T-helper 17 cell (primary cell): Measurements from ENCODE around the gene MID1IP1. TPM values are rescaled to one million over a fixed set of nuclear protein-coding genes. Genes with fewer than 3 reads are reported as not detected.
A peak's percentile ranks its signal among the peaks of the same experiment; 100 is the strongest.

Experiments used
- ATAC-seq: fragments of 150-1000 bp; cut with Tn5 transposase; 2 replicates; pipeline ENCODE4 v1.10.0; 2021; ENCODE audit warnings: mild to moderate bottlenecking, moderate library complexity
- DNase-seq, 3 donors: peaks; one replicate each; pipeline versions ENCODE4 v3.0.0 to v3.0.0-alpha.2; 2020 to 2021
- H3K9me3 ChIP-seq: one replicate; pipeline ENCODE4 v1.7.0; 2013; ENCODE audit warnings: low read length, mild to moderate bottlenecking; ENCODE audit not compliant: control insufficient read depth, poor library complexity, severe bottlenecking
- H3K27ac Mint-ChIP-seq: one replicate; pipeline ENCODE4 v1.8.0; 2022; ENCODE audit warnings: mild to moderate bottlenecking, moderate library complexity, mixed read lengths
- H3K27me3 Mint-ChIP-seq: one replicate; pipeline ENCODE4 v1.8.0; 2022; ENCODE audit warnings: mixed read lengths
- H3K36me3 Mint-ChIP-seq: one replicate; pipeline ENCODE4 v1.8.0; 2022; ENCODE audit warnings: low read depth, mixed read lengths
- H3K4me1 Mint-ChIP-seq: one replicate; pipeline ENCODE4 v1.8.0; 2022; ENCODE audit warnings: mild to moderate bottlenecking, mixed read lengths
- H3K4me3 Mint-ChIP-seq: one replicate; pipeline ENCODE4 v1.8.0; 2022; ENCODE audit warnings: mild to moderate bottlenecking, moderate library complexity, mixed read lengths
- total RNA-seq, 4 donors: library from RNA in 2 of 4; stranded (reverse) in 2 of 4; gene quantifications; one replicate each; pipeline ENCODE4 v1.2.3 and lab custom pipeline; 2022 to 2026

MID1IP1 gene, protein sequence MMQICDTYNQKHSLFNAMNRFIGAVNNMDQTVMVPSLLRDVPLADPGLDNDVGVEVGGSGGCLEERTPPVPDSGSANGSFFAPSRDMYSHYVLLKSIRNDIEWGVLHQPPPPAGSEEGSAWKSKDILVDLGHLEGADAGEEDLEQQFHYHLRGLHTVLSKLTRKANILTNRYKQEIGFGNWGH
- total RNA-seq (10 to 100 TPM; 33.0 to 43.5 TPM), total RNA-seq (lab: John Stamatoyannopoulos, UW) (43.0 to 106 reads per million in 2 donors)

DNA sequence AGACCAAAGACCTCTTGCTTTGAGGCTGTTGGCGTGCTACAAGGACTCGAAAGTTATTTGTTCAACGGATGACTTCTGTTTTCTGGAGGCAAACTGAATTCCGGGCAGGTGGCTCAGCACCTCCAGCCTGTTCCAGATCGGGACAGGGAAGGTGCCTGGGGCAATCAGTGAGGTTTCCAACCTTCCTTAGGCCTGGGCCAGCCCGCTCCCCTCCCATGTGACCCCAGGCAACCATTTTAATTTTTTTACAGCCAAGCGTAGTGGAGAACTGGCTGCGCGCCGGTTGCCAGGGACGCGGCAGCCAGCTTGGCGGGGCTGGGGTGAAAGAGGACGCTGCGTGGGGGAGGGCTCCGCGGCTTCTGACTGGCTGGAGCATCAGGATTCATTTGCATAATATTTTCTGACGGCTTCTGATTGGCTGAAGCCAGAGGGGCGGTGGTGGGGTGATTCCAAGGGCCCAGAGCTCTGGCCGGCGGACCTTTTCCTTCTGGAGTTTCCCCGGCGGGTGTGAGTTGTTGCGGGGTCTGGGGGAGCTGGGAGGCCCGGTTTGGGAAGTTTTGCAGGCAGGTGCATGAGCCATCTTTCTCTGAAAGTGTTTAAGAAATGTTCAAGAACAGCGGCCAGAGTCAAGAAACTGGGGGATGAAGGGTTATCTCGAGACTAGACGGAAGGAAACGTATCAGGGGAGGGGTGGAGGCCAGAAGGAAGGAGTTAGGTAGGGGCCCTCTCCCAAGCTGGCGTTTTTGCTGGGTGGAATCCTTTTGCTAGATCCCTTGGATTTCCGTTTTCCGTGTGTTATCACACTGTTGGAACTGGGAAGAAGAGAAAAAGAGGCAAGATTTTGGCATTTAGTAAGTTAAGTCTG, at the start of gene MID1IP1:
MID1IP1 (plus strand) TSS at position 479 of the 865 bp plus-strand sequence. CDS start 3,488 bp downstream, outside the sequence.
- H3K4me3 Mint-ChIP-seq: peak within 1 kb of the TSS; percentile 93
- peak; percentile 53 to 67 (median 64) for DNase-seq
- peak within 1 kb of the TSS; percentile 98 for H3K27ac Mint-ChIP-seq

DNA sequence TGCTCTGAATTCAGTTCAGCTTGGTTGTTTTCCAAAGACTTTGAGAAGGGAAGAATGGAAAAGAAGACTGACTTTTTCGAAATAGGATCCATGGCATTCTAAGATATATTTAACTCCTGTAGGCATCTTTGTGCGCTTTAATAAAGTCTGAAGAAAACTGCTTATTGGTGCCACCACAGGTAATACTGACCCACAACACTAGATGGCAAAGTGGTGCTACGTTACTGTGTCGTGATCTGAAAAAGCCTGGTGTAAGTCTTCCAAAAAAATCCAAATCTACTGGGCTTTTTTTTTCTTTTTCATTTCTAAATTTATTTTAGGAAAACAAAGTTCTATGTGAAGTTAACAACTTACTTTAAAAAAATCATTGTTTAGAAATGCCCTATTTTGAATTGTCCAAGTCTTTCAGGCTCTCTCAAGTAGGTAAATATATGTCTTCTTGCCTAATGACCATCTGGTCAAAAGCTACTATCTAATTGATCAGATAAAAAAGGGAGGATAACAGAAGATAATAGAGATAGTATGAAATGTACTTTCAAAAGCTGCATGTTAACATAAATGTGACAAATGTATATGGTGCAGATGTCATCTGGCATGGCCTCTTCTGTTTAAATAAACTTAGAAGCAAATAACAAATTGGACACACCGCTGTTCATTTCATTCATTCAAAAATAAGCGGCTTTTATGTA, 47.0 kb upstream of the MID1IP1 start:
- peaks cover 4% of the 10 kb centered on the region for H3K4me1 Mint-ChIP-seq
- H3K27me3 Mint-ChIP-seq: no peaks in the 10 kb centered on the region
- ATAC-seq (peak; percentile 51), DNase-seq (peak in 1 of 3 donors; percentile 14)
- H3K4me3 Mint-ChIP-seq: no peak overlapping the region
- H3K9me3 ChIP-seq: no peaks in the 10 kb centered on the region
- no peak overlapping the region for H3K27ac Mint-ChIP-seq
- peaks cover 5% of the 10 kb centered on the region for H3K36me3 Mint-ChIP-seq

More for the DNA sequence above, at the start of gene MID1IP1:
- ATAC-seq: peak; percentile 72
- peaks cover 14% of the 10 kb centered on the region for H3K4me1 Mint-ChIP-seq
- H3K27me3 Mint-ChIP-seq: no peaks in the 10 kb centered on the region
- H3K36me3 Mint-ChIP-seq: no peaks in the 10 kb centered on the region
- H3K9me3 ChIP-seq: no peaks in the 10 kb centered on the region

DNA sequence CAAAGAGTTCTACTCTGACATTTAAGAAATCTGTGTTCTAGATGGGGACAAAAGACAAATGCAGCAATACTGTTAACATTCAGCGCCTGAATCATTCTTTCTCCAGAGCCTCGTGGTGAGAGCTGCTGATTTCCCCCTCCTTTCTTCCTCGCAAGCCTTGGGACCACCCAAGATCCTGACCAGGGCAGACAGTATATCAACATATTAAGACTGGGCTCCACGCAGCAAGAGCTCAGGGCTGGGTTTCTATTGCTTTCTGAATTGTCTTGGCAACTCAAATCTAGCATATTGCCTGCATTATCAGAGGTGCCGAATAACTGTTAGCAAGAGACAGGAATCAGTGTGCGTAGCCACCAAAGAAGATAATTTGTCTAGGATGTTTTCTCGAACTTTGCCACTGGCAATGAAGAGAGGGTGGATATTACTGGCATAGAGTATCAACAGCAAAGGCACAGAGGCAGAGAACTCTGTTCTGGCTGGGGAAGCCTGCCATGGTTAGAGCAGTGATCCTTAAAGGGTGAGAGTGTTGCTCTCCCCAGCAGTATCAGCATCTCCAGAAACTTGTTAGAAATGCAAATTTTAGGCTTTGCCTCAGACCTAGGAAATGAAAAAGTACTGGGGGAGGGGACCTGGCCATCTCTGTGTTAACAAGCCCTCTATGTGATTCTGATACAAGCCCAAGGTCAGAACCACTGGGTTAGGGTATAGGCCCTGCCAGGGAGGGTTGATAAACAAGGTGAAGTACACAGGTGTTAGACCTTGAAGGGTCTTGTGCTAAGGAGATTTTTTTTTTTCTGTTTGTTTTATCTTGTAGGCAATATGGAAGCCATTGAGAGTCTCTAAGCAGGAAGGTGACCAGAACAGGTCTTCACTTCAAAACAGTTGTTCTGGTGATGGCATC, 46.2 kb upstream of the MID1IP1 start:
- no peak for ATAC-seq
- H3K9me3 ChIP-seq: no peaks in the 10 kb centered on the region
- H3K36me3 Mint-ChIP-seq: peaks cover 5% of the 10 kb centered on the region
- no peaks in the 10 kb centered on the region for H3K27me3 Mint-ChIP-seq
- peaks cover 4% of the 10 kb centered on the region for H3K4me1 Mint-ChIP-seq
- no peak for DNase-seq
- H3K4me3 Mint-ChIP-seq: no peak overlapping the region
- H3K27ac Mint-ChIP-seq: no peak overlapping the region

DNA sequence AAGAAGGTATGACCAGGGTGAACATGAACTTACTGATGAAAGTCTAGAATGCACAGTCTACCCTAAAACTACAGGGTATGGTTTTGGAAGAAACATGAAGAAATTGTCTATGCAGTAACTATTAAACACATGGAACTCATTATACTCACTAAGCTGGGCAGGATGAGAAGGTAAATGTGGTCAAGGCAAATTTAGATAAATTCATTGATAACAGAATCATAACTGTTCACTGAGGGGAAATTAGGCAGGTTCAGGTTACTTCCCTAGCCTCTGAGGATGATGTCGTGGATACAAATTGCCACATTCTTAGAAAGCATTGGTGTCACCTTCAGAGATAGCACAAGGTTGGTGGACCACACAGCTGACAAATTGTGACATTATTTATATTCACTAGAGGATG, 40.4 kb upstream of the MID1IP1 start:
- ATAC-seq (no peak), DNase-seq (no peak)
- Mint-ChIP-seq H3K27me3 (no peaks in the 10 kb centered on the region), H3K36me3 (peaks cover 5% of the 10 kb centered on the region), H3K27ac (no peak overlapping the region), H3K4me3 (no peak overlapping the region), H3K4me1 (peaks cover 4% of the 10 kb centered on the region)
- H3K9me3 ChIP-seq: no peaks in the 10 kb centered on the region

DNA sequence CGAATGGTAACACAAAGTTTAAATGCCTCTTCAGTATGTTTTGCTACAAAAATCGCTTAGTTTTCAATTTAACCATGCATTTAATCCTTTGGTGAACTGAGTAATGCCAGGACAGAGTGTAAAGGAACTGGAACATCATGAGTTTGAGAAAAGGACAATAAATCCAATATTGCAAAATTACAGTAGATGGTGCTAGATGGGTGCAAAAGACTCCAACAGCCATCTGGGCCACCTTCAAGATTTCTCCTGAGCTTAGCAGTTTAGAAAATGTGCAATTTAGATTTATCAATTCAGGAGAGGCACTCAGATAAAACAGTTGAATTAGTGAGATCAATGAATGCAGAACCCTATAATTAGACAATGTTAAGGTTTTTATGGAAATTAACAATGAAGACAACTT, 33.2 kb upstream of the MID1IP1 start:
- no peaks in the 10 kb centered on the region for H3K27me3 Mint-ChIP-seq
- ATAC-seq: no peak
- no peak overlapping the region for H3K27ac Mint-ChIP-seq
- DNase-seq: no peak
- no peaks in the 10 kb centered on the region for H3K4me1 Mint-ChIP-seq
- H3K36me3 Mint-ChIP-seq: no peaks in the 10 kb centered on the region
- H3K9me3 ChIP-seq: no peaks in the 10 kb centered on the region
- H3K4me3 Mint-ChIP-seq: no peak overlapping the region

DNA sequence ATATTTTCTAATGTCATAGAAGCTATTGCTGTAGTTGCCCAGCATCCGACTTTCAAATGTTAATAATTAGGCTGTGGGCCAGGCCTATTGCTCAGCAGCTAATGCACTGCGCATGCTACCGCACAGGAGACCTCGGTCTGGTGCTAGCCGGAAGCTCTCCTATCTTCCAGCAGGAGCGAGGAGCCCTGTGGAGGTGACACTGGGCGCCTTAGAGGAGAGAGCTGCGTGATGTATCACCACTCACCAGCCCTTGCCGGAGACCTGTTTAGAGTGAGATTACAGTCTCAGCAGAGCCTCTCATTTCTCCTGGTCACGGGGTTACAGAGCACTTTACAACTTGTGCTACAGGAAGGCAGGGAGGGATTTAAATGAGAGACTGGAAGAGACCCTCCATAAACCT, 31.1 kb upstream of the MID1IP1 start:
- Mint-ChIP-seq H3K27me3 (no peaks in the 10 kb centered on the region), H3K4me3 (no peak overlapping the region), H3K27ac (no peak overlapping the region), H3K36me3 (no peaks in the 10 kb centered on the region), H3K4me1 (no peaks in the 10 kb centered on the region)
- H3K9me3 ChIP-seq: no peaks in the 10 kb centered on the region
- DNase-seq (no peak), ATAC-seq (no peak)

DNA sequence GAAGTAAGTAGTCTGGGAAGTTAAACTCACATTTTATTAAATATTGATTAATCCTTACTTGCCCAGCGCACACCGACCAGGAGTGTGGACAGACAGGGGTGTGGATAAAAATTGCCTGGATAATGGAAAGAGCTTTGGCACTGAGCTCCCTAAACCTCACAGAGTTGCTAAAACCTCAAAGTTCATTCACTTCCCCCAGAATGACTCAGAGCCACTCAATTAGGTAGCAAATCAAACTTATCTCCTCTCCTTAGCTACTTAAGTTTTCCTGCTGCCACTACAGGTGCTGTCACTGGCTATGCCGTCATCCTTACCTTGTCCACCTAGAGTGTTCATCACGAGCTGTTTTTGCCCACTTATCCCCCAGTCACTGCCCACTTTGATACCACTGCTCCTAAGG, 27.0 kb upstream of the MID1IP1 start:
- no peaks in the 10 kb centered on the region for H3K4me1 Mint-ChIP-seq
- no peaks in the 10 kb centered on the region for H3K27me3 Mint-ChIP-seq
- H3K27ac Mint-ChIP-seq: no peak overlapping the region
- no peaks in the 10 kb centered on the region for H3K9me3 ChIP-seq
- ATAC-seq: no peak
- no peak overlapping the region for H3K4me3 Mint-ChIP-seq
- no peaks in the 10 kb centered on the region for H3K36me3 Mint-ChIP-seq
- DNase-seq: no peak

DNA sequence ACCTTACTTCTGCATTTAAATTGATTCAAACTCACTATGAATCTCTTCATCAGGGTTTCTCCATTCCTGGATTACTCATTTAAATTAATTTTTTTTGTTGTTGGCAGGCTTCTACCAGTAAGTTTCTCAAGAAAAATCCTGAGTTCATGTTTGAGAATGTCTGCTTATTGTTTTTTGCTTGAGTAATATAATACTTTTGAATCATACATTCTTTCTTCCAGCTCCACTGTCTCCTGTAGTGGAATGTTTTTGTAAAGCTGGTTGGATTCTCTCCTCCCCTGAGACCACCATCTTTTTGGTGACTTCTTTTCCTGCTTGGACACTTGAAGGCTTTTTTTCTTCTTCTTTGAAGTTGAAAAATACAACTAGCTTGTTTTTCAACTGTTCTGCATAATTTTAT, 4.3 kb upstream of the MID1IP1 start:
- ATAC-seq: no peak
- Mint-ChIP-seq H3K27me3 (no peaks in the 10 kb centered on the region), H3K36me3 (no peaks in the 10 kb centered on the region)

DNA sequence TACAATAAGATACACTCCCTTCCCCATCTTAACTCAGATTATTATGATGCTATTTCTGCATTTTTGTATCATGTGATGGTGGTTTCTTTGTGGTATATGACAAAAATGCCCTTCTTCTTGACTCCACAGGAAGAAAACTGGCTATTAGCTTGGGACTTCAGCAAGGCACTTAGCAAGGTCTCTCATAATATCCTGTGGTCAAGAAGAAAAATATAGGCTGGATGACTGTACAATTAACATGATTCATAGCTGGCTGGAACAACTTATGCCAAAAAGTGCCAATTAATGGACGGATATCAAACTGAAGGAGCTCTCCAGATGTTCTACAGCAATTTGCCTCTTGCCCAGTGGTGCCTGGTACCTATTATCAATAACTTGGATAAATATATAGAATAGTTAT, 2.3 kb upstream of the MID1IP1 start:
- no peak overlapping the region for H3K27ac Mint-ChIP-seq
- DNase-seq (no peak), ATAC-seq (no peak)
- peaks cover 11% of the 10 kb centered on the region for H3K4me1 Mint-ChIP-seq
- no peaks in the 10 kb centered on the region for H3K27me3 Mint-ChIP-seq
- no peaks in the 10 kb centered on the region for H3K36me3 Mint-ChIP-seq
- no peaks in the 10 kb centered on the region for H3K9me3 ChIP-seq
- H3K4me3 Mint-ChIP-seq: no peak overlapping the region

More for the DNA sequence above, 4.3 kb upstream of the MID1IP1 start:
- peaks cover 6% of the 10 kb centered on the region for H3K4me1 Mint-ChIP-seq
- no peak overlapping the region for H3K27ac Mint-ChIP-seq
- no peaks in the 10 kb centered on the region for H3K9me3 ChIP-seq
- no peak for DNase-seq
- no peak overlapping the region for H3K4me3 Mint-ChIP-seq

DNA sequence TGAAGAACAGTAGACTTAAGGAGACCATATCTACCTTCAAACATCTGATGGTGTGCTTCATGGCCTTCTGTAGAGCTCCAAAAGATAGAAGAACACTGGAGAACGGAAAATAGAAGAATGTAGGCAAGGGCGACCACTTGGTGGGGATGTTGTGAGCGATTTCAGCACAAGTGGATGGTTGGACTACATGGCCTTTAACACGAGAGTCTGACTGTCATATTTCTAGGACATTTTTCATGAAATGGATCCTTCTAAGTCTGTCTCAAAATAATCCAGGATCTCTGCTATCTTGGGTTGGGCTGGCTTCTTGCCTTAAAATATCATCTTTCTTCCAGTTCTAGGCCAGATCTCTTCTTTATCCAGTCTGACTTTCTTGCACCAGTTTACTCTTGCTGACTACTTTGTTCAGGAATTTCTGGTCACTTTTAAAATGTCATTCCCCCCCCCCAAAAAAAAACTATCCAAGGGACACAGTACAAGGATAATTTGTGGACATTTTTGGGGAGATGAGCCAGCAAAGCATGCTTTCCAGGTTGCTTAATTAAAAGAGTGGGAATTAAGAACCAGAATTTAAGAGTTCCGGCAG, 1.2 kb upstream of the MID1IP1 start:
- ATAC-seq: no peak
- H3K4me3 Mint-ChIP-seq: no peak overlapping the region
- no peaks in the 10 kb centered on the region for H3K36me3 Mint-ChIP-seq
- H3K27ac Mint-ChIP-seq: peak overlapping the region; percentile 98
- DNase-seq: no peak
- no peaks in the 10 kb centered on the region for H3K9me3 ChIP-seq
- peaks cover 11% of the 10 kb centered on the region for H3K4me1 Mint-ChIP-seq
- H3K27me3 Mint-ChIP-seq: no peaks in the 10 kb centered on the region

DNA sequence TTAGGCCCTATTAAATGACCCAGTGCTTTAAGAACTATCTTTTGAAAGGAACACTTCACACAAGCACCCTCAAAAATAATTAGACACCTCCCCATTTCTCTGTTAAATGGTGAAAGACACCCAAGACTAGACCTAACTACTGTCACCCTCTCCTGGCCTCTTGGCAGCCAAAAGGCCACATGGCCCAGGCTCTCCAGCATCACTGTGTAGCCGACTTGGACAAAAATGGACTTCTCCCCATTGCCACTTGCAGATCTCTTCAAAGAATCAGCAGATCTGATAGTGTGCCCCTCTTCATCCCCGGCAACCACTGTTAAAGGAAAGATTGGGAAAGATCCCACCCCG, 2.0 kb downstream of the MID1IP1 start:
- Mint-ChIP-seq H3K4me1 (peaks cover 14% of the 10 kb centered on the region), H3K27ac (peak overlapping the region; percentile 98), H3K27me3 (no peaks in the 10 kb centered on the region), H3K4me3 (peak overlapping the region; percentile 93), H3K36me3 (no peaks in the 10 kb centered on the region)
- DNase-seq (no peak), ATAC-seq (no peak)
- no peaks in the 10 kb centered on the region for H3K9me3 ChIP-seq

DNA sequence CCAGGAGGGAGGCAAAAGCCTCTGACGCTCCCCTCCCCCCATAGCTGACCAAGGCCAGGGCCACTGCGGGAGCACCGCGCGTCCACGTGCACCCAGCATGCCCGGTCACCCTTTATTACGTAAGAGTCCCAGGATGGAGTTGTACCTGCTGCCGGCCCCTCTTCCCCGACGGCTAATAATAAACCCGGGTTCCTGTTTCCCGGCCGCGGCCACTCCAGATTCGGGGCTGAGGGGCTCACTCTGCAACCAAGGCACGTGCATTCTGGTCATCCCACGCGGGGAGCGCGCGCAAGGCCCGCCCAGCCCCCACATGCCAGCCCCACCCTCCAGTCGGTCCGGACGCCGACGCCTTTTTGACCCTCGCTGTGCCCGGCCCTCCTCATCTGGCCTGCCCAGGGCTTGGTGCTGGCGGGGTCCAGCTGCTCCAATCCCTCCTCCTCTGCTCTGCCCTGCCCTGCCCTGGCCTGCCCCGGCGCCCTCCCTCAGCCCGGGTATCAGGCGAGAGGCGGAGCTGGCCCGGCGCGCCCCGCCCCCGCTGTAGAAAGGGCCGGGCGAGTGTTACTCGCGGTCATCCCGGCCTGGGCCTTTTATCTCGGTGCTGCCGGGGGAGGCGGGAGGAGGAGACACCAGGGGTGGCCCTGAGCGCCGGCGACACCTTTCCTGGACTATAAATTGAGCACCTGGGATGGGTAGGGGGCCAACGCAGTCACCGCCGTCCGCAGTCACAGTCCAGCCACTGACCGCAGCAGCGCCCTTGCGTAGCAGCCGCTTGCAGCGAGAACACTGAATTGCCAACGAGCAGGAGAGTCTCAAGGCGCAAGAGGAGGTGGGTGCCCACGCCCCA, 2.6 kb downstream of the MID1IP1 start:
- no peaks in the 10 kb centered on the region for H3K9me3 ChIP-seq
- Mint-ChIP-seq H3K27ac (peak overlapping the region; percentile 98), H3K27me3 (no peaks in the 10 kb centered on the region), H3K4me1 (peaks cover 14% of the 10 kb centered on the region), H3K36me3 (no peaks in the 10 kb centered on the region), H3K4me3 (peak overlapping the region; percentile 93)
- ATAC-seq (peak; percentile 51), DNase-seq (peak; percentile 38 to 46 (median 40))
